Pancreas (tissue), 10 donors: ENCODE measurements around the gene TRIM9. TPM values are rescaled to one million over a fixed set of nuclear protein-coding genes. Genes with fewer than 3 reads are reported as not detected.

Source experiments
- ATAC-seq, 4 donors: fragments of 200-7000 bp; cut with Tn5 transposase; one replicate each; pipeline versions ENCODE4 v1.8.0 to v1.9.1; 2020; ENCODE audit warnings: mild to moderate bottlenecking in 4 of 4, moderate library complexity in 4 of 4
- DNase-seq, 6 donors: peaks; one replicate each; pipeline ENCODE4 v3.0.0-alpha.2; 2020
- FAIRE-seq: peaks from 2 replicates; lab custom pipeline; 2012; peaks lifted over from hg19 to GRCh38; lab: Jason Lieb, UNC
- H3K27ac ChIP-seq, 4 donors: fragments of 200-600 bp; sonication (generic); 1 replicate in 3 of 4; 2 replicates in 1 of 4; pipeline versions ENCODE4 v1.5.0 to v1.8.0; 2020
- H3K27me3 ChIP-seq, 4 donors: fragments of 200-600 bp; one replicate each; pipeline ENCODE4 v1.8.0; 2021
- H3K36me3 ChIP-seq, 3 donors: fragments of 200-600 bp; sonication (generic) in 1 of 3; one replicate each; pipeline versions ENCODE4 v1.5.0 to v1.8.0; 2020 to 2021
- H3K4me1 ChIP-seq, 3 donors: fragments of 200-600 bp; one replicate each; pipeline ENCODE4 v1.8.0; 2021
- H3K4me3 ChIP-seq, 4 donors: fragments of 200-600 bp; sonication (generic) in 2 of 4; one replicate each; pipeline versions ENCODE4 v1.5.0 to v1.8.0; 2020 to 2021
- H3K9me3 ChIP-seq, 4 donors: fragments of 200-600 bp; one replicate each; pipeline ENCODE4 v1.8.0; 2021
- WGBS, 2 donors: extraction: QIAGEN DNeasy Blood & Tissue Kit; methylation state at CpG; one replicate each; pipeline ENCODE4 v1.1.7; 2013; 5-methylcytosine and 5-hydroxymethylcytosine counted together
- intact Hi-C, 3 donors: fragments of 100-400 bp; cut with DNase I; formaldehyde crosslinking; loops; one replicate each; pipeline versions ENCODE4 v1.11.1 to v1.14.2; 2022
- polyA plus RNA-seq, 2 donors: library from polyadenylated mRNA; stranded (reverse); fragments of 200-250 nt; gene quantifications; one replicate each; pipeline ENCODE4 v1.2.3, GENCODE V29; 2013
- total RNA-seq, 6 donors: library from RNA; stranded (reverse); fragmentation: NEBNext Ultra II Directional in 4 of 6; extraction: Animal tissue kit (Norgen Biotek cat#: 25700) in 4 of 6; gene quantifications; one replicate each; pipeline versions ENCODE4 v1.2.1 to v1.2.4, GENCODE V29; 2021 to 2023
- TF ChIP-seq, protein P1 (sequence below), 4 donors: fragments of 200-600 bp; sonication (generic) in 3 of 4; IDR thresholded peaks; one replicate each; pipeline versions ENCODE4 v1.5.0 to v1.8.0; 2021; ENCODE audit warnings: antibody characterized with exemption in 4 of 4
- donor health status: healthy with polysubstance abuse.
- donor health status: DM: no; HTN: no; CAD: no; lungs with moderate emphysema.
- donor health status: DM: no; HTN: no; CAD: no.
- donor health status: control.
- donor health status: control.
- donor health status: Bipolar disorder and iron deficiency.
- donor health status: DM: yes; HTN: yes; CAD: no.
- donor health status: DM: no; HTN: no; CAD: no.
- donor health status: DM: no; HTN: no; CAD: no.
- donor health status: DM: yes; HTN: yes; CAD: no.

TRIM9 gene
- total and polyA plus RNA-seq, 8 donors: 0.25 to 3.4 (median 0.79) TPM

DNA sequence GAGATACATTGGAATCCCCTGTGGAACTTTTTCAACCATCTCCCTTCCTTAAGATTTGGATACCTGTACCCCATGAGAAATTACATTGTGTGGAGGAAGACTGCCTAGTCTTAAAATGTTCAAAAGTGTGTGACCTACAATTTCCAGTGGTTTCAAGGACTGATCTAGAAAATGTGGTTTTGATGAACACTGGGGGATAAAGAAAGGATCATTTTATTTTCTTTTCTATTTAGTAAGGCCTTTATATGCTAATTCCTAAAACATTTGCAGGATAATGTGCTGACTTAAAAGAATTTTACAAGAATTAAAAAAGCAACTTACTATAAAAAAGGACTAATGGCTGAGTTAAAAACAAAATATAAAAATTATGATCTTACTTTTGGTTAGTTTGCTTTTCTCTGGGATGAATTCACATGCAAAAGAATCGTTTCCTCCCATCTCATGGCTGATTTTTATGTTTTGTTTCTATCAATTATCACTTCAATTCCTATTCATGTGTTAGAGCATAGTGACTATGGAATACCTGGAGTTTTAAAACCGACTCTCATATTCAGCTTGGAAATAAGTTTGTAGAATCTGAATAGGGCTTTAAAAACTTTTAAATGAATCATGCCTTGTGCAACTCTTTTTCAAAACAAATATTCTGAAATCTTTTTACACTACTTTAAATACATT lies 110.7 kb downstream of the TRIM9 start:
- DNase-seq: no peak
- intact Hi-C loops: no loop called here
- no peak overlapping the region for H3K4me3 ChIP-seq
- FAIRE-seq: no peak
- no peaks in the 10 kb centered on the region for H3K27me3 ChIP-seq
- no peaks in the 10 kb centered on the region for H3K9me3 ChIP-seq
- TF ChIP-seq, protein P1, sequence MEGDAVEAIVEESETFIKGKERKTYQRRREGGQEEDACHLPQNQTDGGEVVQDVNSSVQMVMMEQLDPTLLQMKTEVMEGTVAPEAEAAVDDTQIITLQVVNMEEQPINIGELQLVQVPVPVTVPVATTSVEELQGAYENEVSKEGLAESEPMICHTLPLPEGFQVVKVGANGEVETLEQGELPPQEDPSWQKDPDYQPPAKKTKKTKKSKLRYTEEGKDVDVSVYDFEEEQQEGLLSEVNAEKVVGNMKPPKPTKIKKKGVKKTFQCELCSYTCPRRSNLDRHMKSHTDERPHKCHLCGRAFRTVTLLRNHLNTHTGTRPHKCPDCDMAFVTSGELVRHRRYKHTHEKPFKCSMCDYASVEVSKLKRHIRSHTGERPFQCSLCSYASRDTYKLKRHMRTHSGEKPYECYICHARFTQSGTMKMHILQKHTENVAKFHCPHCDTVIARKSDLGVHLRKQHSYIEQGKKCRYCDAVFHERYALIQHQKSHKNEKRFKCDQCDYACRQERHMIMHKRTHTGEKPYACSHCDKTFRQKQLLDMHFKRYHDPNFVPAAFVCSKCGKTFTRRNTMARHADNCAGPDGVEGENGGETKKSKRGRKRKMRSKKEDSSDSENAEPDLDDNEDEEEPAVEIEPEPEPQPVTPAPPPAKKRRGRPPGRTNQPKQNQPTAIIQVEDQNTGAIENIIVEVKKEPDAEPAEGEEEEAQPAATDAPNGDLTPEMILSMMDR (IDR thresholded peaks at IDR 0.05): no peak
- no peaks in the 10 kb centered on the region for H3K4me1 ChIP-seq
- H3K27ac ChIP-seq: no peak overlapping the region
- ATAC-seq: no peak
- WGBS, 2 donors: 57 to 66% methylated on average over 2 of the region's 2 CpGs
- H3K36me3 ChIP-seq: no peaks in the 10 kb centered on the region

DNA sequence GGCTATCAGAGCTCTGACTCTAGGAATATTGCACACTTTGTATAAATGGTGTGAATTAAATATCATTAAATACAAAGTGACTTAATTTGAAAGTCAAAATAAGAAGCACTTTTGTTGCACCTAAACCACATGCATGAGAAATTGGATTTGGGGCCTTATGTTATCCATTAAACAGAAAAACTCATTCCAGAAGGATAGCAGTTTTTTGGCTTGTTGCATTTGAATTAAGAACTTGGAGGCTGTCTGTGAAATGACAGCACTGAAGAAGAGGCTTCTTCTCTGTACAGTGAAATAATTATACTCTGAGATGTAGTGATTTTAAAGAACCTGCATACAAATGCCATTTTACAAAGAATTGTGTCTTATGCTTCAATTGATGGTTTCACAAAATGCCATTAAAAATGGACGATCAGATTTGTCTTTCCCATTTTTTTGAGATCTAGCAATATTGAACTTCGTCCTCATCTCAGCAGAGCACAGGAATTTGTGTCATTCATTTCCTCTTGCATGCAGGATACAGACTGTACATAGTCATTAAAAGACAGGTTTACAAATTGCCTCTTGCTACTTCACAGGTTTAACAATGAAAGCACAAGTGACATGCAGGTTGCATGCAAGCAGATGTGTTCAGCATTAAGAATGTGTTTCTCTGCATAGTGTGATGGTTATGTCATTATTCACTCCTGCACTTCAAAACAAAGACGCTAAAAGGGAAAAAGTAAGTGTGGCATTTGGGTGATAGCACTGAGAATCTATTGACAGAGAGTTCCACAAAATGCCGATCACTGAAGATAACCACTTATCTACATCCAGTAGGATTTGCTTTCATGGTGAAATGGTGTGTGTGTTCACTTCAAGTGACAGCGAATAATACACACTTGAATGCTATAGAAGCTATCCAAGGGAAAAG lies 114.7 kb downstream of the TRIM9 start:
- Histone ChIP-seq H3K36me3 (no peaks in the 10 kb centered on the region), H3K9me3 (no peaks in the 10 kb centered on the region), H3K27ac (no peak overlapping the region), H3K27me3 (no peaks in the 10 kb centered on the region), H3K4me1 (no peaks in the 10 kb centered on the region), H3K4me3 (no peak overlapping the region)
- DNase-seq: no peak
- TF ChIP-seq, protein P1 (IDR thresholded peaks at IDR 0.05): no peak
- no peak for ATAC-seq
- 36 to 44% methylated on average over 5 of the region's 5 CpGs for WGBS, 2 donors
- intact Hi-C loops: no loop called here
- no peak for FAIRE-seq

DNA sequence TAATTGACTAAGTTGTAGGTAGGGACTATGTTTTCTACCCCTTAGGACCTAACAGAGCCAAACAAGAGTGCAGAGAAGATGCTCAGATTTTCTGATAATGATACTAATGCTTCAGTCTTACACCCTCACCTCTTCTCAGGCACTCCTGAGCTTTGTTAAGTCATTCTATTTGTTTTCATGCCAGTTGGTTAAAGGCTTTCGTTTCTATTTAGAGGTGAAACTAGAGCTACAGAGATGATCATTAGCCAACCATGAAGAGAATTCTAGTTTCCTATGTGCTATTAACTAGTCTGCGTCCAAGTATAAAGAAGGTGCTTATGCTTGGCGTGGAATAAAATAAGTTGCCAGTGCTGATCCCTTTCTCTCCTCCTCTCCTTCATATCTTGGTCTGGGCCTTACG lies 116.0 kb downstream of the TRIM9 start:
- Histone ChIP-seq H3K27ac (no peak overlapping the region), H3K27me3 (no peaks in the 10 kb centered on the region), H3K4me1 (no peaks in the 10 kb centered on the region), H3K9me3 (no peaks in the 10 kb centered on the region), H3K36me3 (no peaks in the 10 kb centered on the region), H3K4me3 (no peak overlapping the region)
- WGBS, 2 donors: 81 to 85% methylated on average over 4 of the region's 4 CpGs
- ATAC-seq (no peak), DNase-seq (no peak), FAIRE-seq (no peak)
- intact Hi-C loops: no loop called here
- TF ChIP-seq, protein P1 (IDR thresholded peaks at IDR 0.05): no peak

DNA sequence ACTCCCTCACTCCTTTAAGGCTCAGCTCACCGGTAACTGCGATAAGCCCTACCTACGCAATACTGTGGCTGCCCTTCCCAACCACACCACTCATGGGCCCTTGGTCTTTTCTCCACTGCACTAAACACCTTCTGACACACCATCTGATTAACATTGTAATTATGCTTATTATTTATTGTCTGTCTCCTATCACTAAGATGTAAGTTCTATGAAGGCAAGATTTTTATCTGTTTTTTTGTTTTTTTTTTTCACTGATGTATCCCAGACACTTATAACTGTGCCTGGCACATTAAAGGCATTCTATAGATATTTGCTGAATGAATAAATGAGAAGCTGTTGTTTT lies 116.4 kb downstream of the TRIM9 start:
- Histone ChIP-seq H3K27me3 (no peaks in the 10 kb centered on the region), H3K27ac (no peak overlapping the region), H3K36me3 (no peaks in the 10 kb centered on the region), H3K9me3 (no peaks in the 10 kb centered on the region), H3K4me3 (no peak overlapping the region), H3K4me1 (no peaks in the 10 kb centered on the region)
- 85 to 95% methylated on average over 3 of the region's 3 CpGs for WGBS, 2 donors
- intact Hi-C loops: no loop called here
- DNase-seq (no peak), ATAC-seq (no peak), FAIRE-seq (no peak)
- TF ChIP-seq, protein P1 (IDR thresholded peaks at IDR 0.05): no peak
